Measurements from ENCODE around the gene CCDC92.

- TF ChIP-seq, protein P1, sequence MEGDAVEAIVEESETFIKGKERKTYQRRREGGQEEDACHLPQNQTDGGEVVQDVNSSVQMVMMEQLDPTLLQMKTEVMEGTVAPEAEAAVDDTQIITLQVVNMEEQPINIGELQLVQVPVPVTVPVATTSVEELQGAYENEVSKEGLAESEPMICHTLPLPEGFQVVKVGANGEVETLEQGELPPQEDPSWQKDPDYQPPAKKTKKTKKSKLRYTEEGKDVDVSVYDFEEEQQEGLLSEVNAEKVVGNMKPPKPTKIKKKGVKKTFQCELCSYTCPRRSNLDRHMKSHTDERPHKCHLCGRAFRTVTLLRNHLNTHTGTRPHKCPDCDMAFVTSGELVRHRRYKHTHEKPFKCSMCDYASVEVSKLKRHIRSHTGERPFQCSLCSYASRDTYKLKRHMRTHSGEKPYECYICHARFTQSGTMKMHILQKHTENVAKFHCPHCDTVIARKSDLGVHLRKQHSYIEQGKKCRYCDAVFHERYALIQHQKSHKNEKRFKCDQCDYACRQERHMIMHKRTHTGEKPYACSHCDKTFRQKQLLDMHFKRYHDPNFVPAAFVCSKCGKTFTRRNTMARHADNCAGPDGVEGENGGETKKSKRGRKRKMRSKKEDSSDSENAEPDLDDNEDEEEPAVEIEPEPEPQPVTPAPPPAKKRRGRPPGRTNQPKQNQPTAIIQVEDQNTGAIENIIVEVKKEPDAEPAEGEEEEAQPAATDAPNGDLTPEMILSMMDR (conservative IDR thresholded peaks at IDR 0.05 in 1 of 2, IDR thresholded peaks at IDR 0.05 in 1 of 2; ENCODE audit: extremely low read depth in 1 of 2, insufficient read depth in 1 of 2, low read depth in 1 of 2, low read length in 2 of 2), result no peak
- TF ChIP-seq EZH2 (IDR thresholded peaks at IDR 0.05; ENCODE audit: borderline replicate concordance, low read length), result no peak
Measured at GRCh38 chr12:124006846-124007713, 34.4 kb upstream of the CCDC92 start.

Measured in mammary epithelial cell (primary cell).